ENCODE data around the gene COBL.

The COBL gene

GRCh38 chr7:51077316-51077986 is 239.2 kb downstream of the COBL start:
- H3K4me1 Mint-ChIP-seq (ENCODE audit: low read depth) = no peaks in the 10 kb centered on the region
- no peak overlapping the region for H3K27ac Mint-ChIP-seq
- no peaks in the 10 kb centered on the region for H3K36me3 Mint-ChIP-seq (ENCODE audit: low read depth)
- no peaks in the 10 kb centered on the region for H3K9me3 Mint-ChIP-seq
- peaks cover 4% of the 10 kb centered on the region for H3K27me3 Mint-ChIP-seq (ENCODE audit: low read depth)
- no peak overlapping the region for H3K4me3 Mint-ChIP-seq

DNA sequence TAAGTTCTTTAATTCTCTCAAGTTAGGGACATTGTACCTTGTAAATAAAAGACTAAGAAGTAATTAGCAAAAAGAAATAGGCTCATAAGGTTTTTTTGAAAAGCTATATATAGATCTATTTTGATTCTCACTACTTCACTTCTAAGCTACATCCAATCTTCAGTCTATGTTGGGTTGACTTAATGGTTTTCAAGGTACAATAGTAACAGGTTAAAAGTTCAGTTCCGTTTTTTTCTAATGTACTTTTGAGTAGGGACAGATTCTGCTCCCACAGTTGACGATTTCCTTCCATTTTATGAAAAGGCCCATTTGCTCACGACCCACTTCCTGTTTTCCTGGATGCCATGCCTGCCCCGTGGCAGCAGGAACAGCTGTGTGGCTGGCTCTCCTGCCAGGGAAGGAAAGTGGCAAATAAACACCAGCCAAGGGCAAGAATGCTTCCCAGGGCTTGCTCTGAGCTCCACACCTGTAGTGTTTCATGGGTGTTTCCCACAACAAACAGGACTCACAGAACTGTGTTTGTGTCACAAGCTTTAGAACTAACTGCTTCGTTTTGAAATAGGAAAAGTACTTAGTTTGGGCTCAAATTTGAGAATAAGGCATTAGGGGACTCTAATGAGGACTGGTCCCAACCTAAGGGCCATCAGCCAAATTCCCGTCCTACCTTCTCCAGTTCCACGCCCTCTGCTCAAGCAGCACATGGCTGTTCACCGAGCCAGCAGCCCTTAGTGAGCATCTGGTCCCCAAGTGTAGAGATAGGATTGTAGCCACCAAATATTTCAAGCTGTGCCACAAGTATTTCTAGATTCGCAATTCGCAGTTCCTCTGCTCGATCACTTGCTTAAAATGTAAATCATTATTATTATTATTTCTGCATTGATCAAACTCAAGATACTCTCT is 240.7 kb downstream of the COBL start:
- no peaks in the 10 kb centered on the region for H3K4me1 Mint-ChIP-seq (ENCODE audit: low read depth)
- H3K27me3 Mint-ChIP-seq (ENCODE audit: low read depth) = peaks cover 4% of the 10 kb centered on the region
- H3K4me3 Mint-ChIP-seq = no peak overlapping the region
- H3K27ac Mint-ChIP-seq = no peak overlapping the region
- H3K9me3 Mint-ChIP-seq = no peaks in the 10 kb centered on the region
- H3K36me3 Mint-ChIP-seq (ENCODE audit: low read depth) = no peaks in the 10 kb centered on the region

GRCh38 chr7:51073171-51073570 is 243.4 kb downstream of the COBL start:
- H3K27ac Mint-ChIP-seq = no peak overlapping the region
- no peaks in the 10 kb centered on the region for H3K4me1 Mint-ChIP-seq (ENCODE audit: low read depth)
- H3K9me3 Mint-ChIP-seq = no peaks in the 10 kb centered on the region
- no peak overlapping the region for H3K4me3 Mint-ChIP-seq
- H3K27me3 Mint-ChIP-seq (ENCODE audit: low read depth) = peaks cover 4% of the 10 kb centered on the region
- H3K36me3 Mint-ChIP-seq (ENCODE audit: low read depth) = no peaks in the 10 kb centered on the region

DNA sequence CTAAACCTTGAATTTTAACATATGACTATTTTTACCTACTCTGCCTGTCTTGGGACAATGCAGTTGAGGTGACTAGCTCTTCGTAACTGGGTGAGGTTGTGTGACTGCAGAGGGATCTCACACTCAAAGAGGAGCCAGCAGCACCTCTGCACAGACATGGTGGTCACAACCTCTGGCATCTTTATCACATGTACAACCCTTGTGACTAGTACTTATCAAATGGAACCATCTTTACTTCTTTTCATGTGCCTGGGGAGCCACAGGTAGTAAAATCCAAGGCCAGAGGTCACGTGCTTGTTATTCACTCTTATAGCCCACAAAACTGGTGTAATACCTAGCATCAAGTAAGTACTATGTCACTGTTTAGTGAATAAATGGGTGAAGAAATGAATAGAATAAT is 244.3 kb downstream of the COBL start:
- H3K9me3 Mint-ChIP-seq = no peaks in the 10 kb centered on the region
- no peaks in the 10 kb centered on the region for H3K36me3 Mint-ChIP-seq (ENCODE audit: low read depth)
- H3K4me1 Mint-ChIP-seq (ENCODE audit: low read depth) = no peaks in the 10 kb centered on the region
- H3K27me3 Mint-ChIP-seq (ENCODE audit: low read depth) = peaks cover under 1% of the 10 kb centered on the region
- H3K4me3 Mint-ChIP-seq = no peak overlapping the region
- H3K27ac Mint-ChIP-seq = no peak overlapping the region

DNA sequence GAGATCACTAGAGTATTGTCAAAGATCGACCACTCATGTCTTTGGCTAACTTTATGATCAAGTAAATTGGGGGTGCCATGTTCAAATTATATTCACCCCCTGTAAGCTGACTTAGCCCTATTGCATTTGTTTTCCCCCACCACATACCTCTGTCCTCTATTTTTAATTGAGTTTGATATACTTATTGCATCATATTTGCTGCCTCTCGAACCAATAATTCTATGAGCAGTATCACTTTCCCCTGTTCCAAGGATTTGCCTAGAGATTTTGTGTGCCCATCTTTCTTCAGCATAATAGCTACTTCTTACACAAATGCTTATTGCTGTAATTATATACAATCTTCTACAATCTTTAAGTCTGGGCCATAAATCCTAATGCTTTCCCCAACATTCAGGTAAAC is 245.2 kb downstream of the COBL start:
- no peaks in the 10 kb centered on the region for H3K4me1 Mint-ChIP-seq (ENCODE audit: low read depth)
- no peaks in the 10 kb centered on the region for H3K36me3 Mint-ChIP-seq (ENCODE audit: low read depth)
- no peak overlapping the region for H3K27ac Mint-ChIP-seq
- H3K4me3 Mint-ChIP-seq = no peak overlapping the region
- H3K27me3 Mint-ChIP-seq (ENCODE audit: low read depth) = no peaks in the 10 kb centered on the region
- no peaks in the 10 kb centered on the region for H3K9me3 Mint-ChIP-seq

DNA sequence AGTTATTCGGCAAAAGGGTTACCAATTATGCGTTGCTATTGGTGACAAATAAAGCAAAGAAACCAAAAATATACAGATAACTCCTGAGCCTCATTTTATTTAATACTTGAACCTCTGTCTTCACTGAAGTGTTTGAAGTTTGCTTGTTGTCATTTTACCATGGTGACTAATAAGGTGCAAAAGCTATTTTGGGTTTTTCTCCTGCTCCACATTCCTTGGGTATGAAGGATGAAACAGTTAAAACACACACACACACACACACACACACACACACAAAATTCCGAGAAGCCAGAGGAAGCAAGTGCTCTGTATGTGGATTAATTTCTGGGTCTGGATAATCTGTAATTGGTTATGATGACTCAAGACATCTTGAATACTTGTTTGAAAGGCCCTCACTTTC is 246.5 kb downstream of the COBL start:
- no peaks in the 10 kb centered on the region for H3K36me3 Mint-ChIP-seq (ENCODE audit: low read depth)
- H3K9me3 Mint-ChIP-seq = no peaks in the 10 kb centered on the region
- no peak overlapping the region for H3K4me3 Mint-ChIP-seq
- no peak overlapping the region for H3K27ac Mint-ChIP-seq
- no peaks in the 10 kb centered on the region for H3K27me3 Mint-ChIP-seq (ENCODE audit: low read depth)
- H3K4me1 Mint-ChIP-seq (ENCODE audit: low read depth) = no peaks in the 10 kb centered on the region

DNA sequence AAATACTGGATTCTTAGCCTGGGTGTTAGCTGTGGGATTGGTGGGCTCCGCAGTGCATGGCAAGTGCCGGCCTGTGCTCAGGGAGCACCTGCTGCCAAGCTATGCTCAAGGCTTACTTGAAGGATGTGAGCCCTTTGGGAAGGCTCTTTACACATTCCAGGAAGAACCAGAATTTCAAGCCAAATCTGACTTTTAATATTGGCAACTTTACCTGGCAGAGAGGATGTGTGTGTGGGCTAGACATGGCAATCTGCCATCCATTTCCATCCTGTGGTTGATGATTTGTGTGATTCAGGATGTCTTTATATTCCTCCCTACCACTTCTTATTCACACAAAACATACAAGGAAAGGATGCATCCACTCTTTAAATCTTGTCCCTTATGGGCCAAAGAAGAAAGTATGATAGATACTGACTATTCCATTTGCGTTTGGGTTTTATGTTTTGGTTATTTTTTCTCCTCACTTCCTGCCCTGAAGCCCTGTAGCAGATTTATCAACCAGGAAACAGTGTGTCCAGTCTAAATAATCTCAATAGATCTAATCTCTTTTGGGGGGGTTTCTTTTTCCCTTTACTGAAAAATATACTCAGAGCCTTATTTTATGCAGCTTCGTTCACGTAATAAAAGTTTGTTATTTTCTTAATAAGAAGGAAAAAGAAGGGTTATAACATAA is 247.1 kb downstream of the COBL start:
- Mint-ChIP-seq H3K9me3 (no peaks in the 10 kb centered on the region), H3K36me3 (ENCODE audit: low read depth) (no peaks in the 10 kb centered on the region), H3K27me3 (ENCODE audit: low read depth) (no peaks in the 10 kb centered on the region), H3K4me3 (no peak overlapping the region), H3K4me1 (ENCODE audit: low read depth) (no peaks in the 10 kb centered on the region), H3K27ac (no peak overlapping the region)

DNA sequence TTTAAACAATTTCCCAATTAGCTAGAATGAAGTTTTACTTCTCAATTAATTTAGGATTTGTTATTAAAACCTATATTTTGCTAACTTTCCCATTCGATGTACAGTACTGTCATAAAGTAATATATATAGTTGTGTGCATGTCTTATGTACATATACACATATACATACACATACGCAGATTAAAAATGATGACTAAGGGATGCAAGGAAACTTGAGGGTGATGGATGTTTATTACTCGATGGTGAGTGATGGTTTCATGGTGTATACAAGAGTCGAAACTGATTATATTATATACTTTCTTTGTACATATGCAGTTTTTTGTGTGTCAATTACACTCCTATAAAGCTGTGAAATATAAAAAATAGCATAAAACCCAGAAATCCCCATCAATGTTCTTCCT is 248.2 kb downstream of the COBL start:
- Mint-ChIP-seq H3K36me3 (ENCODE audit: low read depth) (no peaks in the 10 kb centered on the region), H3K4me3 (no peak overlapping the region), H3K9me3 (no peaks in the 10 kb centered on the region), H3K4me1 (ENCODE audit: low read depth) (no peaks in the 10 kb centered on the region), H3K27me3 (ENCODE audit: low read depth) (no peaks in the 10 kb centered on the region), H3K27ac (no peak overlapping the region)

- Mint-ChIP-seq H3K4me3 (no peak overlapping the region), H3K9me3 (no peaks in the 10 kb centered on the region), H3K27ac (no peak overlapping the region), H3K4me1 (ENCODE audit: low read depth) (no peaks in the 10 kb centered on the region), H3K27me3 (ENCODE audit: low read depth) (no peaks in the 10 kb centered on the region), H3K36me3 (ENCODE audit: low read depth) (no peaks in the 10 kb centered on the region)
Observed at GRCh38 chr7:51067757-51068156, 248.9 kb downstream of the COBL start.

GRCh38 chr7:51067258-51067657 is 249.4 kb downstream of the COBL start:
- Mint-ChIP-seq H3K36me3 (ENCODE audit: low read depth) (no peaks in the 10 kb centered on the region), H3K4me3 (no peak overlapping the region), H3K4me1 (ENCODE audit: low read depth) (no peaks in the 10 kb centered on the region), H3K27me3 (ENCODE audit: low read depth) (no peaks in the 10 kb centered on the region), H3K27ac (no peak overlapping the region), H3K9me3 (no peaks in the 10 kb centered on the region)

DNA sequence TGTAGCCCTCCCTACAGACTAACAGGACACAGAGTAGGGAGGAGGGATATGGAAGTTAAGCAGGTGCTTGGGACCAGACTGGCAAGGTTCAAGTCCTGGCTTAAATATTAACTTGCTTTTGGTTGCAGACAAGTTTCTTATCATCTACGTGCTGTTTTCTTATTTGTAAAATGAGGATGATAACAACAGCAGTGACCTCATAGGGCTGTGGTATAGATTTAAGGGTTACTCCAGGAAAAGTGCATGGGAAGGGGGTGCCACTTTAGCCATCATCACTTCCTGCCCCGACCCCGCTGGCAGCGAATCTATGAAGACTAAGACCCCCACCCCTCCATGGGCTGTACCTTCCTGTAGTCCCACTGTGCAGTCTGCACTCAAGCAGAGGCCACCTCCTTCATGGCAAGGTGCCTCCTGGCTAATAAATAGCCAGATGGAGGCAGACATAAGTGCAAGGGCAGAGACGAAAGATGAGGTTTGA is 250.2 kb downstream of the COBL start:
- H3K4me3 Mint-ChIP-seq = no peak overlapping the region
- no peaks in the 10 kb centered on the region for H3K27me3 Mint-ChIP-seq (ENCODE audit: low read depth)
- no peaks in the 10 kb centered on the region for H3K36me3 Mint-ChIP-seq (ENCODE audit: low read depth)
- no peak overlapping the region for H3K27ac Mint-ChIP-seq
- no peaks in the 10 kb centered on the region for H3K4me1 Mint-ChIP-seq (ENCODE audit: low read depth)
- H3K9me3 Mint-ChIP-seq = no peaks in the 10 kb centered on the region

DNA sequence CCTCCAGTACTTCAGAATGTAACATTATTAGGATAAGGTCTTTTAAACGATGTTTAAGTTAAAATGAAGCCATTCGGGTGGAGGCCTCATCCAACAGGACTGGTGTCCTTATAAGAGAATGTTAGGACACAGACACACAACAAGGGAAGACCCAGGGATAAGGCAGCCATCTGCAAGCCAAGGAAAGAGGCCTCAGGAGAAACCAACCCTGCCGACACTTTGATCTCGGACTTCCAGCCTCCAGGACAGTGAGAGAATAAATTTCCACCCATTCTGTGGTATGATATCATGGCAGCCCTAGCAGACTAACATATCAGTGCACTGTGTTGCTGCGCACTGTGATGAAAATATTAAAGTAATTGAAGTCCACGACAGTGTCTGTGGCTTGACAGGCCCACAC is 250.8 kb downstream of the COBL start:
- Mint-ChIP-seq H3K9me3 (no peaks in the 10 kb centered on the region), H3K4me1 (ENCODE audit: low read depth) (no peaks in the 10 kb centered on the region), H3K27me3 (ENCODE audit: low read depth) (no peaks in the 10 kb centered on the region), H3K4me3 (no peak overlapping the region), H3K36me3 (ENCODE audit: low read depth) (no peaks in the 10 kb centered on the region), H3K27ac (no peak overlapping the region)

DNA sequence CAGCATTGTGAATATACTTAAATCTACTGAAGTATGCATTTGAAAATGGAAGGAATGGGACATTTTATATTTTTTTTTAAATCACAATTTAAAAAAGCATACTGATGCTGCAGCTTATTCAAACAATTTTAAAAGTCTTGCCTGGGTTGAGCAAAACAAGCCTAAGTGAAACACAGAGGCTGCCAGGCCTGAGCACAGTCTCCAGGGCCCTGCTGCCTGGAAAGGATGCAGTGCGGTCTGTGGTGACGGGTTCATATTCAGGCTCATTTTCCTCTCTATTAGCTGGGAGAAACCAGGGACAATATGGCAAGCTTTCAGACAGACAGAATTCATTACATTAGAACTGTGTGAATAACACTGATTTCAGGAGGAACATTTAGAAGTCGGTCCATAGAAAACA is 251.9 kb downstream of the COBL start:
- H3K36me3 Mint-ChIP-seq (ENCODE audit: low read depth) = no peaks in the 10 kb centered on the region

DNA sequence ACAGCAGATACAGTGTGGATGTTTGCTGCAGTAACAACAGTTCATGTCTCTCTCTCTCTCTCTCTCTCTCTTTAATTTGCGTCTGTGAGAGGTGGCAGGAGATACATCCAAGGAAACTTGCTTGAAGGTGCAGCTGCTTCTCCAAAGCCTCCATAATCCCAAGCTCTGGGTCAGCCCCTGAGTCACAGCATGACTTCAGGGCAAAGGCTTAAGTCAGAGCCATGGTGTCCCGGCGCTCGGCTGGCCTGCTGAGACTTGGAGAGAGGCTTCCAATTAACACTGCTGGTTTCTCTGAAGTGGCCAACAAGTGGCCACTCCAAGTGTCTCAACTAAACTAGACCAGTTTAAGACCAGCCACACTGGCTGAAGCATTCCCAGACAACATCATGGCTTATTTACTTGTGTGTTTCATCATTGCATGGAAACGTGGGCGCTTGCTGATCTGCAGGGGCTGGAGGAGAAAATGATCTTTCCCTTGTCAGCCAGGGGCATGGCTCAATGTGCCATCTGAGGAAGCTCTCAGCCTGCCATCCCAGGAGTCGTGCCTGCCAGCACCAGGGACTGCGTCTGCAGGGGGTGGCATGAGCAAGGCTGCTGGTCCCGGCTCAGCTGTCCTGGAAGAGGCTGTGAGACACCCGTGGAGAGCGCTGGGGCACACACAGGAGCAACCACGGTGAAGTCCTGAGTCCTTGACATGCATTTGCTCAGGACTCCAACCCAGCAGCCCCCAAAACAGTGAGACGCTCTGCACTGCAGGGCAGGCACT is 254.2 kb downstream of the COBL start:
- no peak overlapping the region for H3K27ac Mint-ChIP-seq
- H3K9me3 Mint-ChIP-seq = no peaks in the 10 kb centered on the region
- H3K4me3 Mint-ChIP-seq = no peak overlapping the region
- no peaks in the 10 kb centered on the region for H3K27me3 Mint-ChIP-seq (ENCODE audit: low read depth)
- H3K36me3 Mint-ChIP-seq (ENCODE audit: low read depth) = no peaks in the 10 kb centered on the region
- H3K4me1 Mint-ChIP-seq (ENCODE audit: low read depth) = no peaks in the 10 kb centered on the region

More for the DNA sequence above, 251.9 kb downstream of the COBL start:
- no peak overlapping the region for H3K4me3 Mint-ChIP-seq
- H3K9me3 Mint-ChIP-seq = no peaks in the 10 kb centered on the region
- no peaks in the 10 kb centered on the region for H3K27me3 Mint-ChIP-seq (ENCODE audit: low read depth)
- no peak overlapping the region for H3K27ac Mint-ChIP-seq
- no peaks in the 10 kb centered on the region for H3K4me1 Mint-ChIP-seq (ENCODE audit: low read depth)
